ENCODE results near the gene RUFY1.
"Not testable (repeated sequence)": the region's sequence is repeated elsewhere in the genome, so short reads cannot be mapped to it uniquely, and the experiment has no call there.

DNA sequence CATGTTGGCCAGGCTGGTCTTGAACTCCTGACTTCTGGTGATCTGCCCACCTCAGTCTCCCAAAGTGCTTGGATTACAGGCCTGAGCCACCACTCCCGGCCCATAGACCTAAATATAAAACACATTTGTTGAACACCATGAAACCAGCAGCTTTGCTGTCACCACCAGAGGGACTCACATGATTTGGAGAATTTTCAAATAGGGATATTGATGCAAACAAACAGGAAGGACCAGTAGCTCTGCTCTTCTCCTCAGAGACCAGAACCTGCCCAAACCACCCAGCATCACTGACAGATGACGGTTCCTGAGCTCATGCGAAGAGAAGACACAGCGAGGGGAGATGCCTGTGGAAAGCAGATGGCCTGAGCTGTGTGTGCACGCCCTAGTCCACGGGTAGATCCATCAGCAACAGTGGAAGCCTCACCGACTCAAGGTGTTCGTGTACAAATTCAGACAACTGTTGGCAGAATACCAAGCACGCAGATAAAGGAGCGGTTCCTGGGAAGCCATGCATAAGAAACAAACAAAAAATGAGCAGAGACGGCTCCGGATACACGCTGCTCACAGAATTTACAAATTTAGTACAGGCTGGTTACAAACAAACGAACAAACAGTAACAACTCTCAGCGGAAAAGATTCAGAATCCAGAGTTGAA is 30.8 kb upstream of the RUFY1 start:
- TF ChIP-seq, protein P1, sequence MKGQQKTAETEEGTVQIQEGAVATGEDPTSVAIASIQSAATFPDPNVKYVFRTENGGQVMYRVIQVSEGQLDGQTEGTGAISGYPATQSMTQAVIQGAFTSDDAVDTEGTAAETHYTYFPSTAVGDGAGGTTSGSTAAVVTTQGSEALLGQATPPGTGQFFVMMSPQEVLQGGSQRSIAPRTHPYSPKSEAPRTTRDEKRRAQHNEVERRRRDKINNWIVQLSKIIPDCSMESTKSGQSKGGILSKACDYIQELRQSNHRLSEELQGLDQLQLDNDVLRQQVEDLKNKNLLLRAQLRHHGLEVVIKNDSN (IDR thresholded peaks at IDR 0.05; ENCODE audit: borderline replicate concordance, extremely low read length, insufficient read depth, low read depth, low read length), result not testable (repeated sequence)
- not testable (repeated sequence) for TF ChIP-seq FOXK2 (IDR thresholded peaks at IDR 0.05); TAF1 (IDR thresholded peaks at IDR 0.05; ENCODE audit: borderline replicate concordance, low read depth, low read length); PML (IDR thresholded peaks at IDR 0.05; ENCODE audit: low read length); POLR2A (IDR thresholded peaks at IDR 0.05; ENCODE audit: low read depth, low read length); YY1 (IDR thresholded peaks at IDR 0.05; ENCODE audit: low read depth, low read length); TCF12 (IDR thresholded peaks at IDR 0.05; ENCODE audit: low read depth, low read length); RAD21 (IDR thresholded peaks at IDR 0.05; ENCODE audit: insufficient read depth, low read depth, low read length); NFYA (IDR thresholded peaks at IDR 0.05; ENCODE audit: borderline replicate concordance, low read depth, low read length)
- TF ChIP-seq, protein P2, sequence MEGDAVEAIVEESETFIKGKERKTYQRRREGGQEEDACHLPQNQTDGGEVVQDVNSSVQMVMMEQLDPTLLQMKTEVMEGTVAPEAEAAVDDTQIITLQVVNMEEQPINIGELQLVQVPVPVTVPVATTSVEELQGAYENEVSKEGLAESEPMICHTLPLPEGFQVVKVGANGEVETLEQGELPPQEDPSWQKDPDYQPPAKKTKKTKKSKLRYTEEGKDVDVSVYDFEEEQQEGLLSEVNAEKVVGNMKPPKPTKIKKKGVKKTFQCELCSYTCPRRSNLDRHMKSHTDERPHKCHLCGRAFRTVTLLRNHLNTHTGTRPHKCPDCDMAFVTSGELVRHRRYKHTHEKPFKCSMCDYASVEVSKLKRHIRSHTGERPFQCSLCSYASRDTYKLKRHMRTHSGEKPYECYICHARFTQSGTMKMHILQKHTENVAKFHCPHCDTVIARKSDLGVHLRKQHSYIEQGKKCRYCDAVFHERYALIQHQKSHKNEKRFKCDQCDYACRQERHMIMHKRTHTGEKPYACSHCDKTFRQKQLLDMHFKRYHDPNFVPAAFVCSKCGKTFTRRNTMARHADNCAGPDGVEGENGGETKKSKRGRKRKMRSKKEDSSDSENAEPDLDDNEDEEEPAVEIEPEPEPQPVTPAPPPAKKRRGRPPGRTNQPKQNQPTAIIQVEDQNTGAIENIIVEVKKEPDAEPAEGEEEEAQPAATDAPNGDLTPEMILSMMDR (IDR thresholded peaks at IDR 0.05 in 2 of 3, conservative IDR thresholded peaks at IDR 0.05 in 1 of 3; ENCODE audit: control insufficient read depth in 2 of 3, extremely low read depth in 1 of 3, insufficient read depth in 1 of 3, low read depth in 3 of 3, low read length in 3 of 3), result not testable (repeated sequence)

Measured in GM12878 (cell line).